Activated CD8-positive, alpha-beta T cell treated with anti-CD3 and anti-CD28 coated beads for 36 hours (primary cell): Measurements from ENCODE around the gene DYSF. TPM values are rescaled to one million over a fixed set of nuclear protein-coding genes. Genes with fewer than 3 reads are reported as not detected.

ENCODE experiments used
- ATAC-seq: fragments of 200-7000 bp; cut with Tn5 transposase; one replicate; pipeline ENCODE4 v1.10.0; 2021; ENCODE audit warnings: mild to moderate bottlenecking, moderate library complexity
- CTCF ChIA-PET: fragments of 350-600 bp; sonication (Branson Sonifier 250); formaldehyde crosslinking; loops from one replicate; lab custom pipeline; 2021; ENCODE audit warnings: antibody characterized with exemption; lab: Charles Lee
- POLR2A ChIA-PET: fragments of 350-600 bp; sonication (Branson Sonifier 250); formaldehyde crosslinking; loops from one replicate; lab custom pipeline; 2021; ENCODE audit warnings: antibody characterized with exemption; lab: Charles Lee
- DNase-seq: peaks from one replicate; pipeline ENCODE4 v3.0.0-alpha.2; 2020
- H3K27ac Mint-ChIP-seq: one replicate; pipeline ENCODE4 v1.8.0; 2021; ENCODE audit warnings: mild to moderate bottlenecking, mixed read lengths
- H3K27me3 Mint-ChIP-seq: one replicate; pipeline ENCODE4 v1.8.0; 2021; ENCODE audit warnings: mixed read lengths
- H3K36me3 Mint-ChIP-seq: one replicate; pipeline ENCODE4 v1.8.0; 2021; ENCODE audit warnings: low read depth, mixed read lengths
- H3K4me1 Mint-ChIP-seq: one replicate; pipeline ENCODE4 v1.8.0; 2021; ENCODE audit warnings: low read depth, mixed read lengths
- H3K4me3 Mint-ChIP-seq: one replicate; pipeline ENCODE4 v1.8.0; 2021; ENCODE audit warnings: mild to moderate bottlenecking, moderate library complexity, mixed read lengths
- H3K9me3 Mint-ChIP-seq: one replicate; pipeline ENCODE4 v1.8.0; 2021; ENCODE audit warnings: mixed read lengths
- CTCF ChIP-seq: fragments of 200-600 bp; IDR thresholded peaks from one replicate; pipeline ENCODE4 v1.8.0; 2022; ENCODE audit warnings: antibody characterized with exemption, mild to moderate bottlenecking
- intact Hi-C: fragments of 100-400 bp; cut with micrococcal nuclease; formaldehyde crosslinking; loops from one replicate; pipeline ENCODE4 v1.10.0; 2022
- total RNA-seq, 2 experiments: library from RNA; stranded (reverse); gene quantifications; one replicate each; pipeline ENCODE4 v1.2.3, GENCODE V29; 2021

DYSF gene
- total RNA-seq, 2 experiments from 2014 or later = 3.5 to 3.8 TPM

- intact Hi-C loops = no loop called here
- CTCF ChIA-PET = interaction anchor here (0.9 to 6.8 kb wide), 5 partner anchors 6 to 257 kb away, joined by 3 to 36 read pairs (median 3); no protein-coding TSS in a partner anchor
- Mint-ChIP-seq H3K36me3 (no peaks in the 10 kb centered on the region), H3K4me1 (peaks cover 10% of the 10 kb centered on the region), H3K4me3 (no peak overlapping the region), H3K27ac (no peak overlapping the region), H3K27me3 (peaks cover 10% of the 10 kb centered on the region), H3K9me3 (no peaks in the 10 kb centered on the region)
- DNase-seq (no peak), ATAC-seq (no peak)
- no peak for TF ChIP-seq CTCF
- POLR2A ChIA-PET = no interaction called here
These were observed 87.5 kb downstream of the DYSF start for GRCh38 chr2:71540818-71541217.

- no peaks in the 10 kb centered on the region for H3K9me3 Mint-ChIP-seq
- TF ChIP-seq CTCF = no peak
- H3K27ac Mint-ChIP-seq = peak overlapping the region; percentile 2
- no peak for DNase-seq
- H3K4me3 Mint-ChIP-seq = peak overlapping the region; percentile 53
- ChIA-PET CTCF (interaction anchor here (0.9 to 5.2 kb wide), 10 partner anchors 8 to 1089 kb away, joined by 3 to 36 read pairs (median 4); no protein-coding TSS in a partner anchor), POLR2A (no interaction called here)
- peaks cover 10% of the 10 kb centered on the region for H3K4me1 Mint-ChIP-seq
- no peaks in the 10 kb centered on the region for H3K36me3 Mint-ChIP-seq
- intact Hi-C loops = loop anchor here (5.0 kb wide), 2 partner anchors 252 to 607 kb away; no protein-coding TSS in a partner anchor
- no peak for ATAC-seq
- H3K27me3 Mint-ChIP-seq = peaks cover 10% of the 10 kb centered on the region
These were observed 91.7 kb downstream of the DYSF start for GRCh38 chr2:71544919-71545571.

- no peaks in the 10 kb centered on the region for H3K36me3 Mint-ChIP-seq
- H3K9me3 Mint-ChIP-seq = no peaks in the 10 kb centered on the region
- peaks cover 10% of the 10 kb centered on the region for H3K27me3 Mint-ChIP-seq
- CTCF ChIA-PET = interaction anchor here (0.7 to 5.2 kb wide), 14 partner anchors 8 to 1088 kb away, joined by 3 to 36 read pairs (median 5); no protein-coding TSS in a partner anchor
- H3K4me1 Mint-ChIP-seq = peaks cover 10% of the 10 kb centered on the region
- peak overlapping the region; percentile 53 for H3K4me3 Mint-ChIP-seq
- DNase-seq = peak; percentile 75
- TF ChIP-seq CTCF = peak; percentile 76
- intact Hi-C loops = loop anchor here (5.0 kb wide), 2 partner anchors 252 to 607 kb away; no protein-coding TSS in a partner anchor
- POLR2A ChIA-PET = no interaction called here
- peak; percentile 85 for ATAC-seq
- no peak overlapping the region for H3K27ac Mint-ChIP-seq
These were observed 92.4 kb downstream of the DYSF start for GRCh38 chr2:71545572-71546274.

GRCh38 chr2:71546275-71546638 is 92.9 kb downstream of the DYSF start:
- no peak for ATAC-seq
- POLR2A ChIA-PET = no interaction called here
- intact Hi-C loops = loop anchor here (5.0 kb wide), 2 partner anchors 251 to 606 kb away; no protein-coding TSS in a partner anchor
- Mint-ChIP-seq H3K27me3 (peaks cover 10% of the 10 kb centered on the region), H3K4me1 (peaks cover 10% of the 10 kb centered on the region), H3K4me3 (no peak overlapping the region), H3K36me3 (no peaks in the 10 kb centered on the region), H3K27ac (no peak overlapping the region), H3K9me3 (no peaks in the 10 kb centered on the region)
- CTCF ChIA-PET = interaction anchor here (0.7 to 5.2 kb wide), 15 partner anchors 8 to 1088 kb away, joined by 3 to 36 read pairs (median 5); no protein-coding TSS in a partner anchor
- TF ChIP-seq CTCF = no peak
- no peak for DNase-seq
